Caco-2 (cell line): ENCODE measurements around the gene KIRREL3. TPM values are rescaled to one million over a fixed set of nuclear protein-coding genes. Genes with fewer than 3 reads are reported as not detected.

Source experiments
- BruUV-seq: library from RNA; stranded (reverse); fragments of 400-500 nt; replicated peaks from 2 replicates; lab custom pipeline; 2021; lab: Mats Ljungman, UMichigan
- CTCF ChIA-PET: fragments of 300-600 bp; sonication (Branson Sonifier 250); formaldehyde crosslinking; loops from one replicate; lab custom pipeline; 2022; ENCODE audit warnings: antibody characterized with exemption; lab: Charles Lee
- POLR2A ChIA-PET: fragments of 300-600 bp; sonication (Branson Sonifier 250); formaldehyde crosslinking; loops from one replicate; lab custom pipeline; 2022; ENCODE audit warnings: antibody characterized with exemption; lab: Charles Lee
- DNase-seq, 2 experiments: peaks; one replicate each; pipeline versions ENCODE4 v3.0.0 to v3.0.0-alpha.2; 2020 to 2022
- H3K27me3 ChIP-seq: replicated peaks from 2 replicates; pipeline ENCODE4 v1.6.0; 2011; ENCODE audit warnings: low read length; ENCODE audit not compliant: control insufficient read depth, insufficient read depth
- H3K36me3 ChIP-seq: 2 replicates; pipeline ENCODE4 v1.5.1; 2011; ENCODE audit warnings: low read length; ENCODE audit not compliant: control insufficient read depth, insufficient read depth
- H3K4me1 ChIP-seq: fragments of 250-450 bp; sonication (Bioruptor Pico); 2 replicates; pipeline ENCODE4 v1.5.1; 2020; ENCODE audit warnings: mild to moderate bottlenecking
- H3K4me3 ChIP-seq: 2 replicates; pipeline ENCODE4 v1.5.1; 2011; ENCODE audit warnings: low read depth, mild to moderate bottlenecking, control low read depth, low read length
- H3K9me3 ChIP-seq: fragments of 250-450 bp; sonication (Bioruptor Pico); 2 replicates; pipeline ENCODE4 v1.5.1; 2020; ENCODE audit warnings: mild to moderate bottlenecking, moderate library complexity
- H3K27ac Mint-ChIP-seq: one replicate; pipeline ENCODE4 v1.8.0; 2022; ENCODE audit warnings: mixed read lengths; ENCODE audit not compliant: unreplicated experiment
- H3K27me3 Mint-ChIP-seq: one replicate; pipeline ENCODE4 v1.8.0; 2022; ENCODE audit warnings: mixed read lengths; ENCODE audit not compliant: insufficient read depth, unreplicated experiment
- H3K36me3 Mint-ChIP-seq: one replicate; pipeline ENCODE4 v1.8.0; 2022; ENCODE audit warnings: mild to moderate bottlenecking, mixed read lengths; ENCODE audit not compliant: insufficient read depth, unreplicated experiment
- H3K4me1 Mint-ChIP-seq: one replicate; pipeline ENCODE4 v1.8.0; 2022; ENCODE audit warnings: low read depth, mixed read lengths; ENCODE audit not compliant: unreplicated experiment
- H3K4me3 Mint-ChIP-seq: one replicate; pipeline ENCODE4 v1.8.0; 2022; ENCODE audit warnings: mild to moderate bottlenecking, moderate library complexity, mixed read lengths; ENCODE audit not compliant: unreplicated experiment
- H3K9me3 Mint-ChIP-seq: one replicate; pipeline ENCODE4 v1.8.0; 2022; ENCODE audit warnings: mixed read lengths; ENCODE audit not compliant: unreplicated experiment
- intact Hi-C: fragments of 100-400 bp; cut with micrococcal nuclease; formaldehyde crosslinking; loops from one replicate; pipeline ENCODE4 v1.10.0; 2022; ENCODE audit not compliant: unreplicated experiment
- total RNA-seq: library from RNA; stranded (reverse); gene quantifications from 2 replicates; pipeline ENCODE4 v1.2.3, GENCODE V29; 2022
- TF ChIP-seq, protein P1 (sequence below), 2 experiments: fragments of 200-600 bp in 1 of 2; IDR thresholded peaks; 1 replicate in 1 of 2; 2 replicates in 1 of 2; pipeline versions ENCODE4 v1.5.1 to v1.8.0; 2011 to 2022; ENCODE audit warnings: antibody characterized with exemption in 1 of 2, control low read depth in 1 of 2, inconsistent platforms in 1 of 2, low read depth in 1 of 2, low read length in 1 of 2, mild to moderate bottlenecking in 1 of 2, moderate library complexity in 1 of 2; ENCODE audit not compliant: insufficient read depth in 1 of 2, severe bottlenecking in 1 of 2, unreplicated experiment in 1 of 2

The KIRREL3 gene
- total RNA-seq, 1 experiment from 2014 or later: not detected

DNA sequence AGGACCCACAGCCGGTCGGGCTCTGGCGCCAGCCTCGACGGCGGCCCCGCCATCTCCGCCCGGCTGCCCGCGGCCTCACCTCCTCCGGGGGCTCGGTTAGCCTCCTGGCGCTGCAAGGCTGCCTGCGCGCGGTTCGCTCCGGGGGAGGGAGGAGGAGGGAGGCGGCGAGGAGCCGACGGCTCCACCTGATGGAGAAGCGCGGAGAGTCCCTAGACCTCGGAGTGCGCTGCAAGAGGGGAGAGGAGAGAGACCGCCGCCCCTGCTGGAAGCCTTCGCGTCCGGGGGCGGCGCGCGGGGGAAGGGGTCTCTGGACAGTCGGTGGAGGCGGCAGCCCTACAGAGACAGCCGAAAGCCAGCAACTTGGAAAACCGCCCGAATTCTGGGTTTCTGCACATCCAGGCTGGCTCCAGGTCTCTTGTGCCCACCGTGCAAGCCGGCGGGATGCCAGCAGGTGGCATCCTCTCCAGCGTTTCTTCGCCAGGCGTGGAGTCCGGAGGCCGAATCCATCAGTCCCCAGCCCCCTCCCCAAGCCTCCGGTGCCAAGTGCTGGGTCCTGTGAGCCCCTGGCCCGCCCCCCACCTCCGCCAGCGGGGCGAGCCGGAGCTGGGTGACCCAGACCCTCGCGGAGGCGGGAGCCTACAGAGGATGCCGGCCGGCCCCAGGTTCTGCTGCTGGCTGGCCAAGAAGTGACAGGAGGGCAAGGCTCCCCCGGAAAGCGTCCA, 2.9 kb upstream of the KIRREL3 start:
- no peak for DNase-seq
- Mint-ChIP-seq H3K9me3 (no peaks in the 10 kb centered on the region), H3K4me1 (no peaks in the 10 kb centered on the region), H3K27me3 (peaks cover 16% of the 10 kb centered on the region), H3K27ac (no peak overlapping the region), H3K36me3 (no peaks in the 10 kb centered on the region), H3K4me3 (no peak overlapping the region)
- ChIA-PET CTCF (no interaction called here), POLR2A (no interaction called here)
- Histone ChIP-seq H3K4me1 (no peaks in the 10 kb centered on the region), H3K27me3 (peaks cover 2% of the 10 kb centered on the region), H3K9me3 (no peaks in the 10 kb centered on the region), H3K4me3 (no peak overlapping the region), H3K36me3 (no peaks in the 10 kb centered on the region)
- intact Hi-C loops: no loop called here
- BruUV-seq: no TSS peak
- TF ChIP-seq, protein P1, sequence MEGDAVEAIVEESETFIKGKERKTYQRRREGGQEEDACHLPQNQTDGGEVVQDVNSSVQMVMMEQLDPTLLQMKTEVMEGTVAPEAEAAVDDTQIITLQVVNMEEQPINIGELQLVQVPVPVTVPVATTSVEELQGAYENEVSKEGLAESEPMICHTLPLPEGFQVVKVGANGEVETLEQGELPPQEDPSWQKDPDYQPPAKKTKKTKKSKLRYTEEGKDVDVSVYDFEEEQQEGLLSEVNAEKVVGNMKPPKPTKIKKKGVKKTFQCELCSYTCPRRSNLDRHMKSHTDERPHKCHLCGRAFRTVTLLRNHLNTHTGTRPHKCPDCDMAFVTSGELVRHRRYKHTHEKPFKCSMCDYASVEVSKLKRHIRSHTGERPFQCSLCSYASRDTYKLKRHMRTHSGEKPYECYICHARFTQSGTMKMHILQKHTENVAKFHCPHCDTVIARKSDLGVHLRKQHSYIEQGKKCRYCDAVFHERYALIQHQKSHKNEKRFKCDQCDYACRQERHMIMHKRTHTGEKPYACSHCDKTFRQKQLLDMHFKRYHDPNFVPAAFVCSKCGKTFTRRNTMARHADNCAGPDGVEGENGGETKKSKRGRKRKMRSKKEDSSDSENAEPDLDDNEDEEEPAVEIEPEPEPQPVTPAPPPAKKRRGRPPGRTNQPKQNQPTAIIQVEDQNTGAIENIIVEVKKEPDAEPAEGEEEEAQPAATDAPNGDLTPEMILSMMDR (IDR thresholded peaks at IDR 0.05; ENCODE audit: insufficient read depth in 1 of 2, low read depth in 1 of 2, low read length in 1 of 2, severe bottlenecking in 1 of 2, unreplicated experiment in 1 of 2): no peak

DNA sequence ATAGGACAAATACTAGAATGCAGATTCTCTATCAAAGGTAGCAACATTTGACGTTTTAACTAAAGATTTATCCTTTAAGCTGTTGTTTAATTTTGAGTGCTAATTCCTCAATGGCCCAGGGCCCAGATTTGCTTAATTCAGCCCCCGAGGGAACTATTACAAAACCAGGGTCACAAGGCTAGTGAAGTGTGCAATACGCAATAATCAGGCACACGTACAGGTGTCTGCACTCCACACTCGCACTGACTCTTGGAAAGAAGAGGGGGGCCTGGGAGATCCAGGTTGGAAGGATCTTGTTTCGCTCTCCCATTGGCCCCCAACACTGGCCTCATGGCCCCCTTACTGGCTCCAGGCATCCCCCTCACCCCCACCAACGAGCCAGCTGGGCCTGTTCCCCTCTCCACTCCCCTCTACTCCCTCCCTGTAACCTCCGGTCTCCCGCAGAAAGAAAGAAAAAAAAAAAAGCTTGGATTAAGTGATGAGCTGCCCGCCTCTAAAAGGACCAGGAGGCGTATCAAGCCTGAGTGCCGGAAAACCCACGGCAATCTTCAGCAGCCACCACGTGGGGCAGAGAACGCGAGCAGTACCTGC, 2.2 kb upstream of the KIRREL3 start:
- Histone ChIP-seq H3K27me3 (peaks cover 2% of the 10 kb centered on the region), H3K9me3 (no peaks in the 10 kb centered on the region), H3K4me3 (no peak overlapping the region), H3K4me1 (no peaks in the 10 kb centered on the region), H3K36me3 (no peaks in the 10 kb centered on the region)
- Mint-ChIP-seq H3K4me3 (no peak overlapping the region), H3K4me1 (no peaks in the 10 kb centered on the region), H3K9me3 (no peaks in the 10 kb centered on the region), H3K27me3 (peaks cover 16% of the 10 kb centered on the region), H3K27ac (no peak overlapping the region), H3K36me3 (no peaks in the 10 kb centered on the region)
- intact Hi-C loops: no loop called here
- ChIA-PET CTCF (interaction anchor here (0.6 kb wide), 1 partner anchor 425 kb away, joined by 3 read pairs; no protein-coding TSS in a partner anchor), POLR2A (no interaction called here)
- no TSS peak for BruUV-seq
- TF ChIP-seq, protein P1 (IDR thresholded peaks at IDR 0.05; ENCODE audit: insufficient read depth in 1 of 2, low read depth in 1 of 2, low read length in 1 of 2, severe bottlenecking in 1 of 2, unreplicated experiment in 1 of 2): no peak
- no peak for DNase-seq

DNA sequence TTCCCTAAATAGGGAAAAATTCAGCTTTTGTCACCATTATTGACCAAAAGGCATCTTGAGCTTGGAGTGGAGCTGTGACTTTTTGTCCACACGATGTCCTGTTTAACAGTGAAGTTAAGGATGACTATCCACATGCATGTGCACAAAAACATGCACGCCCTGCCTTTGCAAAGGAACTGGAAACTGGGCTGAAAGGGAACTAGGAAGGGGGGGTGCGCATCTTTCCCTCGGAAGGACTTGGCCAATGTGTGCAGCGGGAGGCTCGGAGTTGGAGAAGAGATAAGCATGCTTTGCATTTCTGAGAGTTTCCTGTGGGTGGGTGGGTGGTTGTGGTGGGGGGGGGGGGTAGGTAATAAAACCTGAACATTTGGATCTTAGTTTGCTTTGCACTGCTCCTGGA, 411 bp upstream of the KIRREL3 start:
- no peak overlapping the region for H3K4me3 Mint-ChIP-seq
- no peaks in the 10 kb centered on the region for H3K4me1 Mint-ChIP-seq
- H3K27ac Mint-ChIP-seq: no peak overlapping the region
- no TSS peak for BruUV-seq
- TF ChIP-seq, protein P1 (IDR thresholded peaks at IDR 0.05; ENCODE audit: insufficient read depth in 1 of 2, low read depth in 1 of 2, low read length in 1 of 2, severe bottlenecking in 1 of 2, unreplicated experiment in 1 of 2): no peak
- peaks cover 21% of the 10 kb centered on the region for H3K27me3 Mint-ChIP-seq
- DNase-seq: no peak
- no peaks in the 10 kb centered on the region for H3K9me3 Mint-ChIP-seq
- Histone ChIP-seq H3K4me1 (no peaks in the 10 kb centered on the region), H3K4me3 (no peak overlapping the region), H3K27me3 (peaks cover 2% of the 10 kb centered on the region), H3K9me3 (no peaks in the 10 kb centered on the region), H3K36me3 (no peaks in the 10 kb centered on the region)
- H3K36me3 Mint-ChIP-seq: no peaks in the 10 kb centered on the region
- intact Hi-C loops: no loop called here
- POLR2A ChIA-PET: interaction anchor here (0.5 kb wide), 1 partner anchor 249 kb away, joined by 3 read pairs; no protein-coding TSS in a partner anchor
- CTCF ChIA-PET: interaction anchor here (1.8 kb wide), 1 partner anchor 11 kb away, joined by 6 read pairs; no protein-coding TSS in a partner anchor
